Fibroblast of pulmonary artery (primary cell): ENCODE measurements around the gene SRP9.
A peak's percentile ranks its signal among the peaks of the same experiment; 100 is the strongest.

Experiments
- DNase-seq: peaks from one replicate; pipeline ENCODE4 v3.0.0-alpha.2; 2010; ENCODE audit warnings: low read depth
- H3K4me3 ChIP-seq: replicated peaks from 2 replicates; pipeline ENCODE4 v1.5.1; 2011; ENCODE audit warnings: low read depth, mild to moderate bottlenecking, control low read depth, low read length, moderate library complexity
- TF ChIP-seq, protein P1 (sequence below): IDR thresholded peaks from 2 replicates; pipeline ENCODE4 v1.5.1; 2011; ENCODE audit warnings: mild to moderate bottlenecking, control low read depth, low read length, inconsistent platforms; ENCODE audit errors: missing control alignments

SRP9 gene

GRCh38 chr1:225768662-225769426 is 8.8 kb upstream of the SRP9 start:
- TF ChIP-seq, protein P1, sequence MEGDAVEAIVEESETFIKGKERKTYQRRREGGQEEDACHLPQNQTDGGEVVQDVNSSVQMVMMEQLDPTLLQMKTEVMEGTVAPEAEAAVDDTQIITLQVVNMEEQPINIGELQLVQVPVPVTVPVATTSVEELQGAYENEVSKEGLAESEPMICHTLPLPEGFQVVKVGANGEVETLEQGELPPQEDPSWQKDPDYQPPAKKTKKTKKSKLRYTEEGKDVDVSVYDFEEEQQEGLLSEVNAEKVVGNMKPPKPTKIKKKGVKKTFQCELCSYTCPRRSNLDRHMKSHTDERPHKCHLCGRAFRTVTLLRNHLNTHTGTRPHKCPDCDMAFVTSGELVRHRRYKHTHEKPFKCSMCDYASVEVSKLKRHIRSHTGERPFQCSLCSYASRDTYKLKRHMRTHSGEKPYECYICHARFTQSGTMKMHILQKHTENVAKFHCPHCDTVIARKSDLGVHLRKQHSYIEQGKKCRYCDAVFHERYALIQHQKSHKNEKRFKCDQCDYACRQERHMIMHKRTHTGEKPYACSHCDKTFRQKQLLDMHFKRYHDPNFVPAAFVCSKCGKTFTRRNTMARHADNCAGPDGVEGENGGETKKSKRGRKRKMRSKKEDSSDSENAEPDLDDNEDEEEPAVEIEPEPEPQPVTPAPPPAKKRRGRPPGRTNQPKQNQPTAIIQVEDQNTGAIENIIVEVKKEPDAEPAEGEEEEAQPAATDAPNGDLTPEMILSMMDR, result no peak
- no peak for DNase-seq
- H3K4me3 ChIP-seq, result no peak overlapping the region

GRCh38 chr1:225769687-225770086 is 7.9 kb upstream of the SRP9 start:
- no peak for DNase-seq
- no peak overlapping the region for H3K4me3 ChIP-seq
- TF ChIP-seq, protein P1, result no peak

- TF ChIP-seq, protein P1, result no peak
- no peak overlapping the region for H3K4me3 ChIP-seq
- no peak for DNase-seq
Measured at GRCh38 chr1:225770561-225771248, 6.9 kb upstream of the SRP9 start.

GRCh38 chr1:225771661-225772322 is 5.8 kb upstream of the SRP9 start:
- TF ChIP-seq, protein P1, result no peak
- no peak overlapping the region for H3K4me3 ChIP-seq
- DNase-seq, result no peak

- DNase-seq, result peak; percentile 92
- no peak overlapping the region for H3K4me3 ChIP-seq
- TF ChIP-seq, protein P1, result peak; percentile 98
Measured at GRCh38 chr1:225772323-225772768, 5.3 kb upstream of the SRP9 start.

DNA sequence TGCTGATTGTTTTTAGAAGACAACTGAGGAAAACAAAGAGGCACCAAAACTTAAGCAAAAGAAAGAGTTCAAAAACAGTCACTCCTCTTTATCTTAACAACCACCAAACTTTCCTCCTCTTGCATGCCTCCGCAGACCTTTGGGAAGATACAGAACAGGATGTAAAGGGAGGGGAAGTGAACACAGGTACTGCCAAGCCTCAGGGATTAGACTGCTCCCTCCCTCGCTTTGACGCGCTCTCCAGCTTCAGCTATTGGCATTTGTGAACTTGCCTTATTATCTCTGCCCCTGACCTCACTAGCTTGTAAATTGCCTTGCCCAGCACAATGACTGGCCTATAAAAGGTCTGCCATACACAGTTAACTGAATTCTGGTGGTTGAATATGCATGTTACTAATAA is 4.8 kb upstream of the SRP9 start:
- H3K4me3 ChIP-seq, result no peak overlapping the region
- TF ChIP-seq, protein P1, result no peak
- DNase-seq, result no peak
